OCI-LY1 (cell line): ENCODE data around the gene SLC25A1.

ENCODE experiments used
- H2AFZ ChIP-seq: fragments of 200-600 bp; sonication (generic), shearing (Covaris generic); 2 replicates; pipeline ENCODE4 v1.6.0; 2014; ENCODE audit warnings: antibody characterized with exemption, mild to moderate bottlenecking, low read length
- H3F3A ChIP-seq: fragments of 200-600 bp; sonication (generic), shearing (Covaris generic); 2 replicates; pipeline ENCODE4 v1.6.0; 2014; ENCODE audit warnings: mild to moderate bottlenecking, antibody characterized with exemption, low read length, moderate library complexity; ENCODE audit not compliant: insufficient read depth
- H3K27ac ChIP-seq: fragments of 200-600 bp; sonication (generic); 2 replicates; pipeline ENCODE4 v1.5.1; 2014; ENCODE audit warnings: low read length, mixed run types, mild to moderate bottlenecking, low read depth; ENCODE audit not compliant: poor library complexity, severe bottlenecking
- H3K27me3 ChIP-seq: fragments of 200-600 bp; sonication (generic); 2 replicates; pipeline ENCODE4 v1.6.0; 2014; ENCODE audit warnings: antibody characterized with exemption, mild to moderate bottlenecking, low read length, moderate library complexity; ENCODE audit not compliant: insufficient read depth
- H3K36me3 ChIP-seq: fragments of 200-600 bp; sonication (generic); 2 replicates; pipeline ENCODE4 v1.6.1; 2014; ENCODE audit warnings: mild to moderate bottlenecking, antibody characterized with exemption, low read length, moderate library complexity, mixed read lengths; ENCODE audit not compliant: insufficient read depth
- H3K4me1 ChIP-seq: fragments of 200-600 bp; sonication (generic); 2 replicates; pipeline ENCODE4 v1.5.1; 2014; ENCODE audit warnings: mild to moderate bottlenecking, low read length, moderate library complexity; ENCODE audit not compliant: insufficient read depth, severe bottlenecking
- H3K4me2 ChIP-seq: fragments of 200-600 bp; sonication (generic), shearing (Covaris generic); 2 replicates; pipeline ENCODE4 v1.6.1; 2014; ENCODE audit warnings: low read length
- H3K4me3 ChIP-seq: fragments of 200-600 bp; sonication (generic); 2 replicates; pipeline ENCODE4 v1.5.1; 2014; ENCODE audit warnings: low read length, low read depth, mild to moderate bottlenecking, mixed read lengths; ENCODE audit not compliant: poor library complexity, severe bottlenecking
- H3K79me2 ChIP-seq: fragments of 200-600 bp; shearing (Covaris generic); 2 replicates; pipeline ENCODE4 v1.6.1; 2016; ENCODE audit warnings: mixed run types, low read length, mixed read lengths; ENCODE audit not compliant: insufficient read depth
- H3K9ac ChIP-seq: fragments of 200-600 bp; sonication (generic), shearing (Covaris generic); 2 replicates; pipeline ENCODE4 v1.6.1; 2014; ENCODE audit warnings: mild to moderate bottlenecking, low read length, mixed read lengths
- H3K9me2 ChIP-seq: fragments of 200-600 bp; sonication (generic), shearing (Covaris generic); 2 replicates; pipeline ENCODE4 v1.6.1; 2014; ENCODE audit warnings: low read depth, mild to moderate bottlenecking, low read length, mixed read lengths
- H3K9me3 ChIP-seq: fragments of 200-600 bp; shearing (Covaris generic); 2 replicates; pipeline ENCODE4 v1.6.1; 2014; ENCODE audit warnings: low read length, mixed read lengths
- H4K20me1 ChIP-seq: fragments of 200-600 bp; sonication (generic), shearing (Covaris generic); 2 replicates; pipeline ENCODE4 v1.6.0; 2016; ENCODE audit warnings: mild to moderate bottlenecking, low read length; ENCODE audit not compliant: insufficient read depth
- EZH2 ChIP-seq: fragments of 200-600 bp; sonication (generic), shearing (Covaris generic); IDR thresholded peaks from 2 replicates; pipeline ENCODE4 v1.8.0; 2017; ENCODE audit warnings: borderline replicate concordance, mixed run types, mild to moderate bottlenecking, antibody characterized with exemption, low read length, moderate library complexity, mixed read lengths
- TF ChIP-seq, protein P1 (sequence below): fragments of 200-600 bp; sonication (generic), shearing (Covaris generic); IDR thresholded peaks from 2 replicates; pipeline ENCODE4 v1.5.1; 2017; ENCODE audit warnings: mild to moderate bottlenecking, antibody characterized with exemption, low read length, moderate library complexity, mixed read lengths

The SLC25A1 gene

DNA sequence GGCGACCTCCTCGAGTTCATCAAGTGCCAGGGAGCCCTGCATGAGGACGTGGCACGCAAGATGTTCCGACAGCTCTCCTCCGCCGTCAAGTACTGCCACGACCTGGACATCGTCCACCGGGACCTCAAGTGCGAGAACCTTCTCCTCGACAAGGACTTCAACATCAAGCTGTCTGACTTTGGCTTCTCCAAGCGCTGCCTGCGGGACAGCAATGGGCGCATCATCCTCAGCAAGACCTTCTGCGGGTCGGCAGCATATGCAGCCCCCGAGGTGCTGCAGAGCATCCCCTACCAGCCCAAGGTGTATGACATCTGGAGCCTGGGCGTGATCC, 46.9 kb downstream of the SLC25A1 start:
- Histone ChIP-seq H3F3A (no peaks in the 10 kb centered on the region), H3K4me1 (no peaks in the 10 kb centered on the region), H3K4me2 (no peak overlapping the region), H3K27ac (no peak overlapping the region), H2AFZ (no peak overlapping the region), H4K20me1 (no peaks in the 10 kb centered on the region), H3K4me3 (no peak overlapping the region), H3K9me2 (no peaks in the 10 kb centered on the region), H3K79me2 (no peaks in the 10 kb centered on the region), H3K36me3 (peaks cover 39% of the 10 kb centered on the region), H3K27me3 (no peaks in the 10 kb centered on the region), H3K9me3 (no peaks in the 10 kb centered on the region), H3K9ac (no peak overlapping the region)
- TF ChIP-seq, protein P1, sequence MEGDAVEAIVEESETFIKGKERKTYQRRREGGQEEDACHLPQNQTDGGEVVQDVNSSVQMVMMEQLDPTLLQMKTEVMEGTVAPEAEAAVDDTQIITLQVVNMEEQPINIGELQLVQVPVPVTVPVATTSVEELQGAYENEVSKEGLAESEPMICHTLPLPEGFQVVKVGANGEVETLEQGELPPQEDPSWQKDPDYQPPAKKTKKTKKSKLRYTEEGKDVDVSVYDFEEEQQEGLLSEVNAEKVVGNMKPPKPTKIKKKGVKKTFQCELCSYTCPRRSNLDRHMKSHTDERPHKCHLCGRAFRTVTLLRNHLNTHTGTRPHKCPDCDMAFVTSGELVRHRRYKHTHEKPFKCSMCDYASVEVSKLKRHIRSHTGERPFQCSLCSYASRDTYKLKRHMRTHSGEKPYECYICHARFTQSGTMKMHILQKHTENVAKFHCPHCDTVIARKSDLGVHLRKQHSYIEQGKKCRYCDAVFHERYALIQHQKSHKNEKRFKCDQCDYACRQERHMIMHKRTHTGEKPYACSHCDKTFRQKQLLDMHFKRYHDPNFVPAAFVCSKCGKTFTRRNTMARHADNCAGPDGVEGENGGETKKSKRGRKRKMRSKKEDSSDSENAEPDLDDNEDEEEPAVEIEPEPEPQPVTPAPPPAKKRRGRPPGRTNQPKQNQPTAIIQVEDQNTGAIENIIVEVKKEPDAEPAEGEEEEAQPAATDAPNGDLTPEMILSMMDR, result no peak
- TF ChIP-seq EZH2, result no peak

DNA sequence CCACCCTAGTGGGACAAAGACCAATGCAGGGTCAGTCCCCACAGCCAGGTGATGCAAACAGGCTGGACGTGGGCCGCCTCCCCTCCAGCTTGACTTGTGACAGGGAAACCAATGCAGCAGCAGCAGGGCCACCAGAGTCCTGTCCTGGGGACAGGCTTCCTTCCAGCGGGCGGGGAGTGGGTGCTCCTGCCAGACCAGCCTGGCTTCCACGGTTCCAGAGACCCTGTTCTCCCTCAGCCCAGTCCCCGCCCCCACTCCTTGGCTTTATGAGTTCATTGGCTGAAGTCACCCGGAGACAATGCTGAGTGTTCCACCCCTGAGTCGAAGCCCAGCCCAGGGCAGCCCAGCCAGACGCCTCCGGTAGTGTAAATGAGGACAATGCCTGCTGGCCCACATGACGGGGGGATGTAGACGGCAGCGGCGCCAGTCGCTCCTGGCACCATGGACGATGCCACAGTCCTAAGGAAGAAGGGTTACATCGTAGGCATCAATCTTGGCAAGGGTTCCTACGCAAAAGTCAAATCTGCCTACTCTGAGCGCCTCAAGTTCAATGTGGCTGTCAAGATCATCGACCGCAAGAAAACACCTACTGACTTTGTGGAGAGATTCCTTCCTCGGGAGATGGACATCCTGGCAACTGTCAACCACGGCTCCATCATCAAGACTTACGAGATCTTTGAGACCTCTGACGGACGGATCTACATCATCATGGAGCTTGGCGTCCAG, 47.4 kb downstream of the SLC25A1 start, which contains the start of gene TSSK2:
Gene TSSK2 (plus strand): TSS at position 350 of the 726 bp plus-strand sequence. CDS start 92 bp downstream, at position 442.
- no peaks in the 10 kb centered on the region for H3K79me2 ChIP-seq
- no peaks in the 10 kb centered on the region for H3F3A ChIP-seq
- no peak within 1 kb of the TSS for H3K4me2 ChIP-seq
- H3K9me3 ChIP-seq, result no peaks in the 10 kb centered on the region
- no peaks in the 10 kb centered on the region for H3K27me3 ChIP-seq
- no peaks in the 10 kb centered on the region for H3K9me2 ChIP-seq
- no peak within 1 kb of the TSS for H2AFZ ChIP-seq
- no peaks in the 10 kb centered on the region for H4K20me1 ChIP-seq
- H3K27ac ChIP-seq, result no peak within 1 kb of the TSS
- TF ChIP-seq EZH2, result no peak
- H3K4me1 ChIP-seq, result no peaks in the 10 kb centered on the region
- no peak within 1 kb of the TSS for H3K9ac ChIP-seq
- H3K36me3 ChIP-seq, result peaks cover 34% of the 10 kb centered on the region
- no peak within 1 kb of the TSS for H3K4me3 ChIP-seq

DNA sequence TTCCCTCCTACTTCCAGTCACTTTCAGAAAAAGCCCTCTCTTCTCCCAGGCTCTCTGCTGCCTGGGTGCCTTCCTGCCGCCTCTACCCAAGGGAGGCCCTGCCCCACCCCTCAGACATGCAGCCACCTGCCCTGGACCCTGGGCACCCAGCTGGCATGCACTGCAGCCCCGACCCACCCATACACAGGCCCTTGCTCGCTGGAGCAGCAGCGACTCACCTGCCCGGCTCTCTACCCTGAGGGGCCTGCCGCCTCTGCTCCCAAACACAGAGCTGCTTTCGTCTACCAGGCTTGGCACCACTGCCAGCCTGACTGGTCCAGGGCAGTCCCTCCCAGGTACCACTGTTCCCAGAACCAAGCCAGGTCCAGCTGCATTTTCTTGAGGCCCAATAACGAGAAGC, 48.7 kb downstream of the SLC25A1 start:
- Histone ChIP-seq H3K4me3 (no peak overlapping the region), H3K79me2 (no peaks in the 10 kb centered on the region), H3K9ac (no peak overlapping the region), H3K27ac (no peak overlapping the region), H3K9me2 (no peaks in the 10 kb centered on the region), H3K36me3 (peaks cover 29% of the 10 kb centered on the region), H3K4me1 (no peaks in the 10 kb centered on the region), H3F3A (no peaks in the 10 kb centered on the region), H2AFZ (no peak overlapping the region), H3K4me2 (no peak overlapping the region), H3K27me3 (no peaks in the 10 kb centered on the region), H3K9me3 (no peaks in the 10 kb centered on the region), H4K20me1 (no peaks in the 10 kb centered on the region)
- no peak for TF ChIP-seq EZH2
- TF ChIP-seq, protein P1, result no peak
